HepG2 (cell line): ENCODE measurements around the gene ZFPM1. TPM values are rescaled to one million over a fixed set of nuclear protein-coding genes. Genes with fewer than 3 reads are reported as not detected.

Source experiments
- NFE2L1 ChIP-seq: sonication (generic); formaldehyde crosslinking; IDR thresholded peaks from 2 replicates; pipeline ENCODE4 v1.4.0; 2020; ENCODE audit warnings: missing genetic modification reagents, mild to moderate bottlenecking, borderline replicate concordance
- POGZ ChIP-seq: sonication (generic); formaldehyde crosslinking; IDR thresholded peaks from 2 replicates; pipeline ENCODE4 v1.4.0; 2020; ENCODE audit warnings: mild to moderate bottlenecking, missing genetic modification reagents
- RFX3 ChIP-seq: IDR thresholded peaks from 2 replicates; pipeline ENCODE4 v1.6.1; 2016; ENCODE audit warnings: missing biosample characterization, missing genetic modification reagents
- RFXAP ChIP-seq: sonication (generic); formaldehyde crosslinking; IDR thresholded peaks from 2 replicates; pipeline ENCODE4 v1.4.0; 2020; ENCODE audit warnings: missing genetic modification reagents, borderline replicate concordance
- SMAD9 ChIP-seq: sonication (generic); formaldehyde crosslinking; IDR thresholded peaks from 2 replicates; pipeline ENCODE4 v1.5.1; 2020; ENCODE audit warnings: mild to moderate bottlenecking, missing genetic modification reagents
- SRSF1 ChIP-seq: fragments of 200-400 bp; formaldehyde crosslinking; optimal IDR thresholded peaks from 2 replicates; pipeline ENCODE3; 2017; ENCODE audit warnings: mild to moderate bottlenecking, low read depth, low read length, moderate library complexity
- TEAD3 ChIP-seq: optimal IDR thresholded peaks from 2 replicates; pipeline ENCODE3; 2016; ENCODE audit warnings: borderline replicate concordance
- ZNF337 ChIP-seq: sonication (generic); formaldehyde crosslinking; IDR thresholded peaks from 2 replicates; pipeline ENCODE4 v1.5.1; 2020; ENCODE audit warnings: missing genetic modification reagents, low read depth, mild to moderate bottlenecking, borderline replicate concordance
- ZNF350 ChIP-seq: sonication (generic); formaldehyde crosslinking; IDR thresholded peaks from 2 replicates; pipeline ENCODE4 v1.4.0; 2020; ENCODE audit warnings: mild to moderate bottlenecking, low read depth, missing genetic modification reagents, borderline replicate concordance
- ZNF577 ChIP-seq: sonication (generic); formaldehyde crosslinking; IDR thresholded peaks from 2 replicates; pipeline ENCODE4 v1.4.0; 2020; ENCODE audit warnings: mild to moderate bottlenecking, low read depth, missing genetic modification reagents, borderline replicate concordance
- ZNF777 ChIP-seq: sonication (generic); formaldehyde crosslinking; IDR thresholded peaks from 2 replicates; pipeline ENCODE4 v1.4.0; 2020; ENCODE audit warnings: missing genetic modification reagents
- ZNF781 ChIP-seq: sonication (generic); formaldehyde crosslinking; IDR thresholded peaks from 2 replicates; pipeline ENCODE4 v1.5.1; 2020; ENCODE audit warnings: borderline replicate concordance, mild to moderate bottlenecking, missing genetic modification reagents; ENCODE audit errors: not compliant biosample characterization
- polyA plus RNA-seq, 8 experiments: library from polyadenylated mRNA; depleted of rRNA in 3 of 8; stranded (reverse) in 7 of 8; unstranded in 1 of 8; fragments of >200 nt; fragmentation: Illumina TruSeq in 4 of 8; extraction: Trizol in 4 of 8; gene quantifications; 2 replicates each; pipeline versions ENCODE4 v1.2.1 to v1.2.3, GENCODE V29; 2011 to 2016; ENCODE audit warnings: low read depth in 4 of 8, missing spikeins in 1 of 8, mixed read lengths in 1 of 8; ENCODE audit not compliant: insufficient read depth in 1 of 8
- total RNA-seq, 5 experiments: library from RNA; depleted of rRNA; stranded (reverse); fragments of >200 nt; fragmentation: Illumina TruSeq; extraction: Trizol; gene quantifications; 2 replicates each; pipeline ENCODE4 v1.2.3, GENCODE V29; 2016; ENCODE audit warnings: low read depth in 1 of 5
- TF ChIP-seq, protein P1 (sequence below): sonication (generic); formaldehyde crosslinking; IDR thresholded peaks from 2 replicates; pipeline ENCODE4 v1.4.0; 2020; ENCODE audit warnings: missing genetic modification reagents
- TF ChIP-seq, protein P2 (sequence below): sonication (generic); formaldehyde crosslinking; IDR thresholded peaks from 2 replicates; pipeline ENCODE4 v1.8.1; 2023; ENCODE audit warnings: mild to moderate bottlenecking, missing genetic modification reagents
- TF ChIP-seq, protein P3 (sequence below): sonication (generic); formaldehyde crosslinking; IDR thresholded peaks from 2 replicates; pipeline ENCODE4 v1.4.0; 2020; ENCODE audit warnings: missing genetic modification reagents
- TF ChIP-seq, protein P4 (sequence below): sonication (generic); formaldehyde crosslinking; IDR thresholded peaks from 2 replicates; pipeline ENCODE4 v1.4.0; 2020; ENCODE audit warnings: missing genetic modification reagents, borderline replicate concordance
- TF ChIP-seq, protein P5 (sequence below): sonication (generic); formaldehyde crosslinking; IDR thresholded peaks from 2 replicates; pipeline ENCODE4 v1.4.0; 2020; ENCODE audit warnings: mild to moderate bottlenecking, low read depth, missing genetic modification reagents

ZFPM1 gene
- total and polyA plus RNA-seq, 2 of the 13 experiments (the other 11 are each of a cell fraction or from before 2014, with no cell fraction given): 1.3 to 3.8 TPM

DNA sequence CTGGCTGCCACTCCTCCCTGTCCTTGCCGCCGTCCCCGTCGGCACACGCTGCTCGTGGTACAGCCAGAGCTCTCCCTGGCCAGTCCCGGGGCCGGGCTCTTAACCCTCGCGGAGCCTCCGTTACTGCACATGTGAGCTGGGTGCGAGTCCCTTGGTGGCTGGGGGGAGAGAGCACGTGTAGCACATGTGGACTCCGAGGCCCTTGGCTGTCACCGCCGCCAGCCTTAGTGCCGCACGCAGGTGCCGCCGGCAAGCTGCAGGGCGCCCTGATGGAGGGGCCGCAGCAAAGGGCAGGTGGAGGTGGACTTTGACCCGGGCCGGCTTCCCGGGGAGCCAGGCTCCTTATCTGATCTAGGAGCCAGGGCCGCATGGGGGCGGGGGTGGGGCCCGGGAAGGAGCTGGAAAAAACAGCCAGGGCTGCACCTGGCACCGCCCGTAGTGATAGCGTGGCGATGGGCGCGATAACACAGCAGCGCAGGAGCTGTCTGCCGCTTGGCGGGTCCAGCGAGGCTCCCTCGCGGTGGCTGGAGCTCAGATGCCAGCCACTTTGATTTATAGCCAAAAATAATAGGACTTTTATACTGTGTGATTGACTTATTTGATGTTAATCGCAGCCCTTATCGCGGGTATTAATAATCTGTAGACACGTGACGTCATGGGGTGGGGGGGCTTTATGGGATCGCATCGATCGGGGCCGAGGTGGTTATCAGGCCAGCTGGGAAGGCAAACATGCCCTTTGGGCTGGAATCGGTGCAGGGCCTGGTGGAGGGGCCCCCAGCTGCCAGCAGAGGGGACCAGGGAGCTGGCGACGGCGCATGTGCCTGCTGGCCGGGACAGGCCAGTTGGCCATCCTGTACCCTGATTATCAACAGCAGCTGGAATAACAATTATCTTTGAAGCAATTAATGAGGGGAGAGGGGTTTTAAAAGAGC is 35.1 kb downstream of the ZFPM1 start (continued):
- TF ChIP-seq, protein P1, sequence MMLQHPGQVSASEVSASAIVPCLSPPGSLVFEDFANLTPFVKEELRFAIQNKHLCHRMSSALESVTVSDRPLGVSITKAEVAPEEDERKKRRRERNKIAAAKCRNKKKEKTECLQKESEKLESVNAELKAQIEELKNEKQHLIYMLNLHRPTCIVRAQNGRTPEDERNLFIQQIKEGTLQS: peak; percentile 93
- TF ChIP-seq SMAD9 (CRISPR knock-in tag): peak; percentile 100
- TF ChIP-seq, protein P2, sequence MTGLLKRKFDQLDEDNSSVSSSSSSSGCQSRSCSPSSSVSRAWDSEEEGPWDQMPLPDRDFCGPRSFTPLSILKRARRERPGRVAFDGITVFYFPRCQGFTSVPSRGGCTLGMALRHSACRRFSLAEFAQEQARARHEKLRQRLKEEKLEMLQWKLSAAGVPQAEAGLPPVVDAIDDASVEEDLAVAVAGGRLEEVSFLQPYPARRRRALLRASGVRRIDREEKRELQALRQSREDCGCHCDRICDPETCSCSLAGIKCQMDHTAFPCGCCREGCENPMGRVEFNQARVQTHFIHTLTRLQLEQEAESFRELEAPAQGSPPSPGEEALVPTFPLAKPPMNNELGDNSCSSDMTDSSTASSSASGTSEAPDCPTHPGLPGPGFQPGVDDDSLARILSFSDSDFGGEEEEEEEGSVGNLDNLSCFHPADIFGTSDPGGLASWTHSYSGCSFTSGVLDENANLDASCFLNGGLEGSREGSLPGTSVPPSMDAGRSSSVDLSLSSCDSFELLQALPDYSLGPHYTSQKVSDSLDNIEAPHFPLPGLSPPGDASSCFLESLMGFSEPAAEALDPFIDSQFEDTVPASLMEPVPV: peak; percentile 100
- TF ChIP-seq SRSF1: peak; percentile 91
- TF ChIP-seq NFE2L1 (CRISPR knock-in tag): peak; percentile 99
- TF ChIP-seq, protein P3, sequence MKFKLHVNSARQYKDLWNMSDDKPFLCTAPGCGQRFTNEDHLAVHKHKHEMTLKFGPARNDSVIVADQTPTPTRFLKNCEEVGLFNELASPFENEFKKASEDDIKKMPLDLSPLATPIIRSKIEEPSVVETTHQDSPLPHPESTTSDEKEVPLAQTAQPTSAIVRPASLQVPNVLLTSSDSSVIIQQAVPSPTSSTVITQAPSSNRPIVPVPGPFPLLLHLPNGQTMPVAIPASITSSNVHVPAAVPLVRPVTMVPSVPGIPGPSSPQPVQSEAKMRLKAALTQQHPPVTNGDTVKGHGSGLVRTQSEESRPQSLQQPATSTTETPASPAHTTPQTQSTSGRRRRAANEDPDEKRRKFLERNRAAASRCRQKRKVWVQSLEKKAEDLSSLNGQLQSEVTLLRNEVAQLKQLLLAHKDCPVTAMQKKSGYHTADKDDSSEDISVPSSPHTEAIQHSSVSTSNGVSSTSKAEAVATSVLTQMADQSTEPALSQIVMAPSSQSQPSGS (CRISPR knock-in tag): peak; percentile 97
- TF ChIP-seq, protein P4, sequence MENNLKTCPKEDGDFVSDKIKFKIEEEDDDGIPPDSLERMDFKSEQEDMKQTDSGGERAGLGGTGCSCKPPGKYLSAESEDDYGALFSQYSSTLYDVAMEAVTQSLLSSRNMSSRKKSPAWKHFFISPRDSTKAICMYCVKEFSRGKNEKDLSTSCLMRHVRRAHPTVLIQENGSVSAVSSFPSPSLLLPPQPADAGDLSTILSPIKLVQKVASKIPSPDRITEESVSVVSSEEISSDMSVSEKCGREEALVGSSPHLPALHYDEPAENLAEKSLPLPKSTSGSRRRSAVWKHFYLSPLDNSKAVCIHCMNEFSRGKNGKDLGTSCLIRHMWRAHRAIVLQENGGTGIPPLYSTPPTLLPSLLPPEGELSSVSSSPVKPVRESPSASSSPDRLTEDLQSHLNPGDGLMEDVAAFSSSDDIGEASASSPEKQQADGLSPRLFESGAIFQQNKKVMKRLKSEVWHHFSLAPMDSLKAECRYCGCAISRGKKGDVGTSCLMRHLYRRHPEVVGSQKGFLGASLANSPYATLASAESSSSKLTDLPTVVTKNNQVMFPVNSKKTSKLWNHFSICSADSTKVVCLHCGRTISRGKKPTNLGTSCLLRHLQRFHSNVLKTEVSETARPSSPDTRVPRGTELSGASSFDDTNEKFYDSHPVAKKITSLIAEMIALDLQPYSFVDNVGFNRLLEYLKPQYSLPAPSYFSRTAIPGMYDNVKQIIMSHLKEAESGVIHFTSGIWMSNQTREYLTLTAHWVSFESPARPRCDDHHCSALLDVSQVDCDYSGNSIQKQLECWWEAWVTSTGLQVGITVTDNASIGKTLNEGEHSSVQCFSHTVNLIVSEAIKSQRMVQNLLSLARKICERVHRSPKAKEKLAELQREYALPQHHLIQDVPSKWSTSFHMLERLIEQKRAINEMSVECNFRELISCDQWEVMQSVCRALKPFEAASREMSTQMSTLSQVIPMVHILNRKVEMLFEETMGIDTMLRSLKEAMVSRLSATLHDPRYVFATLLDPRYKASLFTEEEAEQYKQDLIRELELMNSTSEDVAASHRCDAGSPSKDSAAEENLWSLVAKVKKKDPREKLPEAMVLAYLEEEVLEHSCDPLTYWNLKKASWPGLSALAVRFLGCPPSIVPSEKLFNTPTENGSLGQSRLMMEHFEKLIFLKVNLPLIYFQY (CRISPR knock-in tag): peak; percentile 99
- TF ChIP-seq TEAD3 (CRISPR knock-in tag): peak; percentile 93
- TF ChIP-seq ZNF577 (CRISPR knock-in tag): peak; percentile 100
- TF ChIP-seq ZNF350: peak; percentile 100
- TF ChIP-seq, protein P5, sequence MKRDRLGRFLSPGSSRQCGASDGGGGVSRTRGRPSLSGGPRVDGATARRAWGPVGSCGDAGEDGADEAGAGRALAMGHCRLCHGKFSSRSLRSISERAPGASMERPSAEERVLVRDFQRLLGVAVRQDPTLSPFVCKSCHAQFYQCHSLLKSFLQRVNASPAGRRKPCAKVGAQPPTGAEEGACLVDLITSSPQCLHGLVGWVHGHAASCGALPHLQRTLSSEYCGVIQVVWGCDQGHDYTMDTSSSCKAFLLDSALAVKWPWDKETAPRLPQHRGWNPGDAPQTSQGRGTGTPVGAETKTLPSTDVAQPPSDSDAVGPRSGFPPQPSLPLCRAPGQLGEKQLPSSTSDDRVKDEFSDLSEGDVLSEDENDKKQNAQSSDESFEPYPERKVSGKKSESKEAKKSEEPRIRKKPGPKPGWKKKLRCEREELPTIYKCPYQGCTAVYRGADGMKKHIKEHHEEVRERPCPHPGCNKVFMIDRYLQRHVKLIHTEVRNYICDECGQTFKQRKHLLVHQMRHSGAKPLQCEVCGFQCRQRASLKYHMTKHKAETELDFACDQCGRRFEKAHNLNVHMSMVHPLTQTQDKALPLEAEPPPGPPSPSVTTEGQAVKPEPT: peak; percentile 100
- peak; percentile 99 for TF ChIP-seq RFXAP (CRISPR knock-in tag)
- TF ChIP-seq ZNF777 (CRISPR knock-in tag): peak; percentile 97
- peak; percentile 91 for TF ChIP-seq POGZ (CRISPR knock-in tag)
- peak; percentile 66 for TF ChIP-seq RFX3
- peak; percentile 100 for TF ChIP-seq ZNF781
- TF ChIP-seq ZNF337 (CRISPR knock-in tag): peak; percentile 100
